Rectal smooth muscle tissue (tissue), 1 donor: ENCODE data around the gene HIPK2.

Source experiments
- H3K27ac ChIP-seq: one replicate; pipeline ENCODE4 v1.7.0; 2013; ENCODE audit warnings: low read depth, low read length, inconsistent platforms
- H3K27me3 ChIP-seq: one replicate; pipeline ENCODE4 v1.7.0; 2013; ENCODE audit warnings: low read length; ENCODE audit not compliant: control insufficient read depth, insufficient read depth
- H3K36me3 ChIP-seq: one replicate; pipeline ENCODE4 v1.7.0; 2013; ENCODE audit warnings: low read length; ENCODE audit not compliant: control insufficient read depth, insufficient read depth
- H3K4me1 ChIP-seq: one replicate; pipeline ENCODE4 v1.7.0; 2013; ENCODE audit warnings: low read length; ENCODE audit not compliant: control insufficient read depth, insufficient read depth
- H3K4me3 ChIP-seq: one replicate; pipeline ENCODE4 v1.7.0; 2013; ENCODE audit warnings: low read length
- H3K9ac ChIP-seq: one replicate; pipeline ENCODE4 v1.7.0; 2013; ENCODE audit warnings: low read length

The HIPK2 gene

DNA sequence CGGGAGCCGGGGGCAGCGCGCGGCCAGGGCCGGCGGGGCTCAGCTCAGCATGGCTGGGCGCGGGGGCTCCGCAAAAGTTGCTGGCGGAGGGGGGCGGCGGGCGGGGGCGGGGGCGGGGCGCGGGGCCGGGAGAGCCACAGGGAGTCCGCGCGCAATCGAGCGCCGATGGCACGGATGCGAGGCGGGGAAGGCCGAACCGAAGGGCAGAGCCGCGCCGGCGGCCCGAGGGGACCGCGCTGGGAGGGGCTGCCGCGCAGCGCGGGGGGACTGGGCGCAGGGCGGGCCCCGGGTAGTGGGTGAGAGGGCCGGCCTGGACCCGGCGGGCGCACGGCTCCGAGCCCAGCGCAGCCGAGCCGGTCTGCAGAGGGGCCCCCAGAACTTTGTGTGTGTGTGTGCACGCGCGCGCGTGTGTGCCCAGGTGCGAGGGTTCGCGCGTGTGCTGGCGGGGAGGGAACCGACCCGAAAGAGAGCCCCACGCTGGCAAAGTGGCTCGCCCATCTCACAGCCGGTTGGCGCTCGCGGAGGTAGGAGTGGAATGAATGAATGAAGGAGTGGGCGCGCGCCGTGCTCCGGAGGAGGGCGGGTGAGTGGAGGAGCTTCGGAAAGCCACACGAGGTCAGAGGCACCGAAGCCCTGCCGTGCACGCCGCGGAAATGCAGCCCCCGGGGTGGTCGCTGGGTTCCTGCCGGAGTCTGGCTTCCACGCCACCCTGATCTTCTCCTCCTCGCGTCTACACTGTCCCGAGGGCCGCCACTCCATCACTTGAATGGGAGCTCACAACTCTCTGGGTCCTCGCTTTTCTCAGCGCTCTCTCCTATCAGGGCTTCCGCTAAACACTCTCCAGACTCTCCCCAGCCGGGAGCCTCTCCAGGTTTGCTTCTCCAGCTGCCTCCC lies at the start of gene HIPK2:
Gene HIPK2, minus strand, starts transcription at position 51 of the 894 bp plus-strand sequence. CDS start 375 bp downstream, outside the sequence.
- Histone ChIP-seq H3K9ac (peak within 1 kb of the TSS; percentile 62), H3K4me1 (peaks cover 3% of the 10 kb centered on the region), H3K36me3 (no peaks in the 10 kb centered on the region), H3K27me3 (no peaks in the 10 kb centered on the region), H3K4me3 (peak within 1 kb of the TSS; percentile 92), H3K27ac (peak within 1 kb of the TSS; percentile 67)

GRCh38 chr7:139827042-139827441 lies 49.2 kb upstream of the HIPK2 start:
- H3K4me1 ChIP-seq, result no peaks in the 10 kb centered on the region
- no peak overlapping the region for H3K9ac ChIP-seq
- H3K36me3 ChIP-seq, result no peaks in the 10 kb centered on the region

GRCh38 chr7:139825666-139826290 lies 48.0 kb upstream of the HIPK2 start:
- H3K27ac ChIP-seq, result no peak overlapping the region
- no peaks in the 10 kb centered on the region for H3K27me3 ChIP-seq
- H3K9ac ChIP-seq, result no peak overlapping the region
- no peak overlapping the region for H3K4me3 ChIP-seq
- no peaks in the 10 kb centered on the region for H3K4me1 ChIP-seq
- H3K36me3 ChIP-seq, result no peaks in the 10 kb centered on the region

More at GRCh38 chr7:139827042-139827441, 49.2 kb upstream of the HIPK2 start:
- H3K27me3 ChIP-seq, result no peaks in the 10 kb centered on the region
- H3K4me3 ChIP-seq, result no peak overlapping the region
- H3K27ac ChIP-seq, result no peak overlapping the region

GRCh38 chr7:139823959-139824521 lies 46.2 kb upstream of the HIPK2 start:
- H3K9ac ChIP-seq, result no peak overlapping the region
- H3K27me3 ChIP-seq, result no peaks in the 10 kb centered on the region
- no peaks in the 10 kb centered on the region for H3K36me3 ChIP-seq
- no peak overlapping the region for H3K4me3 ChIP-seq
- no peaks in the 10 kb centered on the region for H3K4me1 ChIP-seq
- H3K27ac ChIP-seq, result no peak overlapping the region

- Histone ChIP-seq H3K27ac (no peak overlapping the region), H3K4me3 (no peak overlapping the region), H3K36me3 (no peaks in the 10 kb centered on the region), H3K27me3 (no peaks in the 10 kb centered on the region), H3K4me1 (no peaks in the 10 kb centered on the region), H3K9ac (no peak overlapping the region)
These were observed 45.1 kb upstream of the HIPK2 start for GRCh38 chr7:139822855-139823254.

GRCh38 chr7:139821349-139822105 lies 43.7 kb upstream of the HIPK2 start:
- Histone ChIP-seq H3K27me3 (no peaks in the 10 kb centered on the region), H3K27ac (no peak overlapping the region), H3K4me1 (no peaks in the 10 kb centered on the region)

DNA sequence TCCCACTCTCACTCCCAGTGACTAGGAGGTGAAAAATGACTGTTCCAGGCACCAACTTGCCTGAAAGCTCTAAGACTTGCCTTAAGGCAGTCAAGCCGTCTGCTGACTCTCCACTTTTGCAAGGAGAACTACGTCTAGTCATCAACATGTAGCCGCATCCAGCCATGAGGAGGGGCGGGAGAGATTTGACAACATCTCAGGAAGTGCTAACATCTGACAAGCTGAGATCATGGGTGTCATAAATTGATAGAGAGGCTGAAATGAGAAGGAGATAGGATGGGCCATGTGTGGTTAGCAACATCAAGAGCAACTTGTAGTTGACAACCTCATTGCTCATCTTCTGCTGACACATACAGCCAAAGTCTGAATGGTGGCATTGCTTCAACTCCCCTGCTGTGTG lies 42.3 kb upstream of the HIPK2 start:
- H3K27ac ChIP-seq, result no peak overlapping the region
- H3K9ac ChIP-seq, result no peak overlapping the region
- no peak overlapping the region for H3K4me3 ChIP-seq
- H3K36me3 ChIP-seq, result no peaks in the 10 kb centered on the region
- H3K27me3 ChIP-seq, result no peaks in the 10 kb centered on the region
- H3K4me1 ChIP-seq, result no peaks in the 10 kb centered on the region

More at GRCh38 chr7:139821349-139822105, 43.7 kb upstream of the HIPK2 start:
- no peak overlapping the region for H3K4me3 ChIP-seq
- H3K9ac ChIP-seq, result no peak overlapping the region
- H3K36me3 ChIP-seq, result no peaks in the 10 kb centered on the region

- H3K4me1 ChIP-seq, result no peaks in the 10 kb centered on the region
- H3K36me3 ChIP-seq, result no peaks in the 10 kb centered on the region
- no peak overlapping the region for H3K27ac ChIP-seq
- H3K27me3 ChIP-seq, result no peaks in the 10 kb centered on the region
- H3K9ac ChIP-seq, result no peak overlapping the region
- no peak overlapping the region for H3K4me3 ChIP-seq
These were observed 39.5 kb upstream of the HIPK2 start for GRCh38 chr7:139817249-139817648.

DNA sequence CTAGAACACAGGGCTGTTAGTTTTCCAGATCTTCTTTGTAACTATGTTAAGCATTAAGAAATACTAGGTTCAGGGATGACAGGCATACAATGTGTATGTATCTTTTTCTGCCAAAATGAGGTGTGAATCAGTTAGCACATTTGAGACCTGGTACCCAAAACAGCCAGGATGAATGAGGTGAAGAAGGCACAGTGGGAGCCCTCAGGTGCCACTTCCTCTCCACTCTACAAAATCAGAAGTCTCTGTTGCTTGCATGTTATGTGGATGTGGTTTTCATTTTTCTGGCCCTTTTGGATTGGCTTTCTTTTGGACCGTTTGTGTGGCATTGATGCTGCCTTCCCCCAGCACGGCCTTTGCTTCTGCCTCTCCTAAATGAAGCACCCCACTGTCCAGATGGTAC lies 35.9 kb upstream of the HIPK2 start:
- no peak overlapping the region for H3K27ac ChIP-seq
- no peak overlapping the region for H3K4me3 ChIP-seq
- H3K4me1 ChIP-seq, result no peaks in the 10 kb centered on the region
- no peaks in the 10 kb centered on the region for H3K27me3 ChIP-seq
- no peaks in the 10 kb centered on the region for H3K36me3 ChIP-seq
- no peak overlapping the region for H3K9ac ChIP-seq

DNA sequence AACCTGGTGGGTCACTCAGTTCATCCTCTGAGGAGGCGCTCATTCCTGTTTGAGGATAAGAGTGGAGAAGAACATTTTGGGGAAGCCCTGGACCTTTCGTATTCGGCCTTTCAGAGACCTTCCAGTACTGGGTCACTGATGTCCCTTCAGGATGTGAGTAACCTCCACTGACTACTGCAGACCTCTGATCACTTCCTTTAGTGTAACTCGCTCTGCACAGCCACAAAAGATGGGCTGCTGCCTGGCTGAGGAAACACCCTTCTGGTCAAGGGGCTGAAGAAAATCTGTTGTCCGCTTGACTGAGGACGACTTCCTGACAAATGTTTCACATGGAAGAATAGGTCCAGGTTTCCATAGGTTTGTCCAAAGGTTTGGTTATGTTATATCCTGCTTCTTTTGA lies 35.4 kb upstream of the HIPK2 start:
- Histone ChIP-seq H3K36me3 (no peaks in the 10 kb centered on the region), H3K27ac (no peak overlapping the region), H3K4me3 (no peak overlapping the region), H3K27me3 (no peaks in the 10 kb centered on the region), H3K4me1 (no peaks in the 10 kb centered on the region), H3K9ac (no peak overlapping the region)

DNA sequence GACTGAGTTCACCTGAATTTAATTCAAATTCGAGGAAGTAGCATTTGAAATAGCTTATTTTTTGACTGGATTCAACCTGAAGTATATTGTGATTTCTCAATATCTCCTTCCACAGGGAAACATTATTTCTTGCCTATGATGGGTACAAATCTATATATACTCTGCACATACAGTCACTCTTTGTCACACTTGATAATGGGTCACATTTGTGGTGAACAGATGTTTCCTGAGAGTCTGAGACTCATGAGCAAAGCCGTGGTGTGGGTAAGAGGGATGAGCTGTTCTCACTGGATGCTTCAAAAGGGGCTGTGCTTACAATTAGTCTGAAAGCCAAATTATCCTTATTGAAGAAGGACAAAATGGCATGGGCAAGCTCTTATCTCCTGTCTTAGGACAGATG lies 33.3 kb upstream of the HIPK2 start:
- Histone ChIP-seq H3K36me3 (no peaks in the 10 kb centered on the region), H3K4me3 (no peak overlapping the region), H3K27ac (no peak overlapping the region)

DNA sequence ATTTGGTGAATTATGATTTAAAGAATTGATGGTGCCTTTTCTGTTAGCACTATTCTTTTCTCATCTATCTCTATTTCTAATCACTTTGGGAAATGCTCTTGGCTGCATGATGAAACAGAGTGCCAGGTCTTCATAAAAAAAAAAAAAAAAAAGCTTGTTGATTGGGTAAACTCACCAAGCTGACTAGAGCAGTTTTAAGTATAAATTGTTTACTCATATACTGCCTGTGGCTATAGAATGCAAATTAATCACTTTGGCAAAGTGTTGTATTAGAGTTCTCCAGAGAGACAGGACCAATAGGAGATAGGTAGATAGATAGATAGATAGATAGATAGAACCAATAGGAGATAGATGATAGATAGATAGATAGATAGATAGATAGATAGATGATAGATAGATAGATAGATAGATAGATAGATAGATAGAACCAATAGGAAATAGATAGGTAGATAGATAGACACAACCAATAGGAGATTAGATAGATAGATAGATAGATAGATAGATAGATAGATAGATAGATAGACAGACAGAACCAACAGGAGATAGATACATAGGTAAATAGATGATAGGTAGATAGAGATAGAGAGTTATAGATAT lies 31.1 kb upstream of the HIPK2 start:
- Histone ChIP-seq H3K4me1 (no peaks in the 10 kb centered on the region), H3K27me3 (no peaks in the 10 kb centered on the region), H3K9ac (no peak overlapping the region), H3K36me3 (no peaks in the 10 kb centered on the region), H3K27ac (no peak overlapping the region), H3K4me3 (no peak overlapping the region)

More for the DNA sequence above, 33.3 kb upstream of the HIPK2 start:
- H3K4me1 ChIP-seq, result no peaks in the 10 kb centered on the region
- no peaks in the 10 kb centered on the region for H3K27me3 ChIP-seq
- H3K9ac ChIP-seq, result no peak overlapping the region
